H1 (cell line): ENCODE results near the gene UVSSA. TPM values are rescaled to one million over a fixed set of nuclear protein-coding genes. Genes with fewer than 3 reads are reported as not detected.

Experiments
- CTCF ChIA-PET: fragments of 300-600 bp; sonication (Branson Sonifier 250); formaldehyde crosslinking; loops from one replicate; lab custom pipeline; 2021; ENCODE audit not compliant: partially characterized antibody; lab: Charles Lee
- POLR2A ChIA-PET: fragments of 300-600 bp; sonication (Branson Sonifier 250); formaldehyde crosslinking; loops from one replicate; lab custom pipeline; 2021; ENCODE audit warnings: inconsistent platforms; ENCODE audit not compliant: partially characterized antibody; lab: Charles Lee
- DNase-seq, 2 experiments: peaks; one replicate each; pipeline versions ENCODE4 v3.0.0 to v3.0.0-alpha.2; 2010 to 2022; ENCODE audit warnings: low spot score in 2 of 2, low read depth in 1 of 2, mixed read lengths in 1 of 2
- FAIRE-seq: peaks from 2 replicates; lab custom pipeline; 2011; peaks lifted over from hg19 to GRCh38; lab: Jason Lieb, UNC
- H2AFZ ChIP-seq: 2 replicates; pipeline ENCODE4 v1.8.1; 2012; ENCODE audit warnings: low read length, inconsistent platforms
- H2AK5ac ChIP-seq: 2 replicates; pipeline ENCODE4 v1.6.1; 2013; ENCODE audit warnings: low read depth, low read length
- H2BK120ac ChIP-seq: replicated peaks from 2 replicates; pipeline ENCODE3; 2013; ENCODE audit warnings: low read depth, low read length, inconsistent platforms
- H2BK12ac ChIP-seq: 2 replicates; pipeline ENCODE4 v1.6.1; 2013; ENCODE audit warnings: low read depth, low read length
- H2BK15ac ChIP-seq: 2 replicates; pipeline ENCODE4 v1.6.1; 2013; ENCODE audit warnings: low read length
- H2BK20ac ChIP-seq: 2 replicates; pipeline ENCODE4 v1.6.1; 2013; ENCODE audit warnings: low read length
- H2BK5ac ChIP-seq: 2 replicates; pipeline ENCODE4 v1.6.1; 2013; ENCODE audit warnings: low read depth, low read length
- H3K14ac ChIP-seq: 2 replicates; pipeline ENCODE4 v1.6.1; 2013; ENCODE audit warnings: inconsistent platforms; ENCODE audit not compliant: insufficient read length
- H3K18ac ChIP-seq: 2 replicates; pipeline ENCODE4 v1.6.1; 2013; ENCODE audit warnings: low read length; ENCODE audit errors: extremely low read depth
- H3K23ac ChIP-seq: 2 replicates; pipeline ENCODE4 v1.6.1; 2013; ENCODE audit warnings: inconsistent platforms; ENCODE audit not compliant: insufficient read length
- H3K23me2 ChIP-seq: 2 replicates; pipeline ENCODE4 v1.6.1; 2013; ENCODE audit warnings: low read depth, low read length
- H3K27ac ChIP-seq: 2 replicates; pipeline ENCODE4 v1.6.1; 2011; ENCODE audit warnings: low read depth, low read length, inconsistent platforms
- H3K27me3 ChIP-seq, 4 experiments: replicated peaks in 1 of 4; 1 replicate in 1 of 4; 2 replicates in 3 of 4; pipeline versions ENCODE4 v1.6.1 to v1.8.1; 2011 to 2013; ENCODE audit warnings: low read length in 3 of 4, mild to moderate bottlenecking in 3 of 4, inconsistent platforms in 2 of 4, mixed read lengths in 2 of 4, moderate library complexity in 1 of 4; ENCODE audit not compliant: control insufficient read depth in 3 of 4, insufficient read depth in 3 of 4; ENCODE audit errors: extremely low read depth in 1 of 4
- H3K36me3 ChIP-seq, 4 experiments: 2 replicates each; pipeline versions ENCODE4 v1.6.1 to v1.8.1; 2011 to 2013; ENCODE audit warnings: mild to moderate bottlenecking in 4 of 4, low read length in 3 of 4, moderate library complexity in 2 of 4, control low read depth in 1 of 4, inconsistent platforms in 1 of 4; ENCODE audit not compliant: insufficient read depth in 4 of 4, control insufficient read depth in 2 of 4
- H3K4ac ChIP-seq: replicated peaks from 2 replicates; pipeline ENCODE3; 2013; ENCODE audit warnings: low read length, low read depth, mixed read lengths, inconsistent platforms; ENCODE audit not compliant: insufficient read length
- H3K4me1 ChIP-seq, 4 experiments: replicated peaks in 1 of 4; 1 replicate in 1 of 4; 2 replicates in 3 of 4; pipeline versions ENCODE4 v1.6.1 to v1.8.1; 2011 to 2013; ENCODE audit warnings: low read length in 3 of 4, inconsistent platforms in 2 of 4, mixed read lengths in 1 of 4; ENCODE audit not compliant: insufficient read depth in 4 of 4, control insufficient read depth in 3 of 4
- H3K4me2 ChIP-seq, 2 experiments: 2 replicates each; pipeline versions ENCODE4 v1.6.1 to v1.8.1; 2011 to 2013; ENCODE audit warnings: low read depth in 2 of 2, low read length in 2 of 2, control low read depth in 1 of 2, inconsistent platforms in 1 of 2, mild to moderate bottlenecking in 1 of 2; ENCODE audit not compliant: insufficient read depth in 1 of 2
- H3K4me3 ChIP-seq, 4 experiments: fragments of 200-600, 300-600 bp in 1 of 4; sonication (generic), shearing (Covaris generic), sonication (Bioruptor Twin) in 1 of 4; 2 replicates each; pipeline versions ENCODE4 v1.5.1 to v1.8.1; 2011 to 2016; ENCODE audit warnings: low read length in 4 of 4, low read depth in 3 of 4, control low read depth in 2 of 4, inconsistent platforms in 2 of 4, mild to moderate bottlenecking in 2 of 4, mixed read lengths in 1 of 4, moderate library complexity in 1 of 4; ENCODE audit not compliant: insufficient read depth in 2 of 4; ENCODE audit errors: extremely low read depth in 1 of 4
- H3K56ac ChIP-seq: replicated peaks from 2 replicates; pipeline ENCODE3; 2013; ENCODE audit warnings: low read depth, mild to moderate bottlenecking, mixed read lengths, low read length, inconsistent platforms; ENCODE audit not compliant: insufficient read length
- H3K79me1 ChIP-seq: 2 replicates; pipeline ENCODE4 v1.6.1; 2013; ENCODE audit warnings: low read depth, low read length, control low read depth
- H3K79me2 ChIP-seq, 2 experiments: 2 replicates each; pipeline versions ENCODE4 v1.6.1 to v1.8.1; 2012 to 2013; ENCODE audit warnings: low read length in 2 of 2, mild to moderate bottlenecking in 2 of 2, inconsistent platforms in 1 of 2; ENCODE audit not compliant: insufficient read depth in 2 of 2, control insufficient read depth in 1 of 2
- H3K9ac ChIP-seq, 4 experiments: replicated peaks in 1 of 4; 1 replicate in 1 of 4; 2 replicates in 3 of 4; pipeline versions ENCODE4 v1.6.1 to v1.8.1; 2011 to 2013; ENCODE audit warnings: low read depth in 3 of 4, low read length in 3 of 4, control low read depth in 2 of 4, mild to moderate bottlenecking in 2 of 4, moderate library complexity in 2 of 4, inconsistent platforms in 1 of 4; ENCODE audit errors: extremely low read depth in 1 of 4
- H3K9me3 ChIP-seq, 2 experiments: 2 replicates each; pipeline versions ENCODE4 v1.6.1 to v1.8.1; 2012 to 2013; ENCODE audit warnings: mild to moderate bottlenecking in 2 of 2, moderate library complexity in 2 of 2, control low read depth in 1 of 2, inconsistent platforms in 1 of 2, low read depth in 1 of 2, low read length in 1 of 2, mixed read lengths in 1 of 2; ENCODE audit not compliant: insufficient read depth in 2 of 2
- H4K20me1 ChIP-seq, 2 experiments: replicated peaks in 1 of 2; 2 replicates each; pipeline versions ENCODE3 to v1.8.1; 2011 to 2013; ENCODE audit warnings: inconsistent platforms in 2 of 2, low read length in 2 of 2, mild to moderate bottlenecking in 1 of 2; ENCODE audit not compliant: insufficient read depth in 2 of 2, control insufficient read depth in 1 of 2
- H4K5ac ChIP-seq: 2 replicates; pipeline ENCODE4 v1.6.1; 2013; ENCODE audit warnings: low read length, low read depth, mixed read lengths, inconsistent platforms; ENCODE audit not compliant: insufficient read length
- H4K8ac ChIP-seq: 2 replicates; pipeline ENCODE4 v1.8.0; 2013; ENCODE audit warnings: mild to moderate bottlenecking, moderate library complexity, low read length, inconsistent platforms; ENCODE audit not compliant: insufficient read depth; ENCODE audit errors: extremely low read depth
- H4K91ac ChIP-seq: replicated peaks from 2 replicates; pipeline ENCODE3; 2013; ENCODE audit warnings: low read length, mixed read lengths, inconsistent platforms; ENCODE audit not compliant: insufficient read length
- CREB1 ChIP-seq: IDR thresholded peaks from 2 replicates; pipeline ENCODE4 v1.6.1; 2012; ENCODE audit warnings: inconsistent platforms
- FOSL1 ChIP-seq: IDR thresholded peaks from 2 replicates; pipeline ENCODE4 v1.6.1; 2011; ENCODE audit warnings: mild to moderate bottlenecking, low read depth, low read length, moderate library complexity; ENCODE audit not compliant: insufficient read depth
- HDAC2 ChIP-seq, 2 experiments: fragments of 300-600 bp in 1 of 2; sonication (generic) in 1 of 2; IDR thresholded peaks; 2 replicates each; pipeline ENCODE4 v1.6.1; 2011 to 2012; ENCODE audit warnings: low read depth in 2 of 2, low read length in 2 of 2, mild to moderate bottlenecking in 2 of 2, moderate library complexity in 2 of 2, borderline replicate concordance in 1 of 2, inconsistent platforms in 1 of 2
- JUN ChIP-seq: IDR thresholded peaks from 2 replicates; pipeline ENCODE4 v1.6.1; 2011; ENCODE audit warnings: low read depth, mild to moderate bottlenecking, improper control_type of control experiment, low read length
- NRF1 ChIP-seq: IDR thresholded peaks from 2 replicates; pipeline ENCODE4 v1.6.1; 2011; ENCODE audit warnings: mild to moderate bottlenecking, low read depth, low read length, improper control_type of control experiment
- RBBP5 ChIP-seq: IDR thresholded peaks from 2 replicates; pipeline ENCODE4 v1.7.1; 2012; ENCODE audit warnings: low read depth, mild to moderate bottlenecking, inconsistent platforms, low read length, moderate library complexity, borderline replicate concordance
- RNF2 ChIP-seq: fragments of 200-900, 300-1000 bp; sonication (generic); IDR thresholded peaks from 2 replicates; pipeline ENCODE4 v1.7.1; 2016; ENCODE audit warnings: borderline replicate concordance, low read depth, mild to moderate bottlenecking, antibody characterized with exemption, low read length; ENCODE audit not compliant: poor library complexity, severe bottlenecking; ENCODE audit errors: missing control alignments
- SP1 ChIP-seq: IDR thresholded peaks from 2 replicates; pipeline ENCODE4 v1.6.1; 2011; ENCODE audit warnings: low read depth, low read length
- SP2 ChIP-seq: IDR thresholded peaks from 2 replicates; pipeline ENCODE4 v1.6.1; 2012; ENCODE audit warnings: mild to moderate bottlenecking, low read length, inconsistent platforms
- SP4 ChIP-seq: IDR thresholded peaks from 2 replicates; pipeline ENCODE4 v1.6.1; 2012; ENCODE audit warnings: low read length, inconsistent platforms
- TAF7 ChIP-seq: optimal IDR thresholded peaks from 2 replicates; pipeline ENCODE3; 2011; ENCODE audit warnings: low read depth, mild to moderate bottlenecking, inconsistent platforms, low read length, moderate library complexity, borderline replicate concordance
- WGBS, 2 experiments: shearing (Covaris generic) in 1 of 2; methylation state at CpG; one replicate each; pipeline versions ENCODE4 v1.1.6 to v1.1.7; 2013 to 2015; ENCODE audit warnings: low lambda C conversion rate in 2 of 2, mixed read lengths in 2 of 2, inconsistent platforms in 1 of 2, low coverage in 1 of 2, missing lambda C conversion rate in 1 of 2; ENCODE audit not compliant: insufficient replicate concordance in 2 of 2, insufficient coverage in 1 of 2, insufficient read length in 1 of 2; ENCODE audit errors: extremely low coverage in 1 of 2, missing lambda C conversion rate in 1 of 2; 5-methylcytosine and 5-hydroxymethylcytosine counted together
- polyA plus RNA-seq, 7 experiments: library from polyadenylated mRNA; depleted of rRNA in 3 of 7; stranded (reverse) in 5 of 7; unstranded in 2 of 7; fragments of >200 nt in 5 of 7; fragments of 200-250 nt in 2 of 7; gene quantifications; 1 replicate in 5 of 7; 2 replicates in 1 of 7; 4 replicates in 1 of 7; pipeline versions ENCODE4 v1.2.1 to v1.2.3, GENCODE V29; 2011 to 2013; ENCODE audit warnings: missing spikeins in 2 of 7, mixed read lengths in 2 of 7
- total RNA-seq: library from RNA; stranded (reverse); fragmentation: NEBNext Ultra II Directional; extraction: Animal tissue kit (Norgen Biotek cat#: 25700); gene quantifications from 2 replicates; pipeline ENCODE4 v1.2.1, GENCODE V29; 2021

UVSSA gene
- total and polyA plus RNA-seq, 2 of the 8 experiments (the other 6 are each of a cell fraction or from before 2014, with no cell fraction given): 14.5 to 19.4 TPM

DNA sequence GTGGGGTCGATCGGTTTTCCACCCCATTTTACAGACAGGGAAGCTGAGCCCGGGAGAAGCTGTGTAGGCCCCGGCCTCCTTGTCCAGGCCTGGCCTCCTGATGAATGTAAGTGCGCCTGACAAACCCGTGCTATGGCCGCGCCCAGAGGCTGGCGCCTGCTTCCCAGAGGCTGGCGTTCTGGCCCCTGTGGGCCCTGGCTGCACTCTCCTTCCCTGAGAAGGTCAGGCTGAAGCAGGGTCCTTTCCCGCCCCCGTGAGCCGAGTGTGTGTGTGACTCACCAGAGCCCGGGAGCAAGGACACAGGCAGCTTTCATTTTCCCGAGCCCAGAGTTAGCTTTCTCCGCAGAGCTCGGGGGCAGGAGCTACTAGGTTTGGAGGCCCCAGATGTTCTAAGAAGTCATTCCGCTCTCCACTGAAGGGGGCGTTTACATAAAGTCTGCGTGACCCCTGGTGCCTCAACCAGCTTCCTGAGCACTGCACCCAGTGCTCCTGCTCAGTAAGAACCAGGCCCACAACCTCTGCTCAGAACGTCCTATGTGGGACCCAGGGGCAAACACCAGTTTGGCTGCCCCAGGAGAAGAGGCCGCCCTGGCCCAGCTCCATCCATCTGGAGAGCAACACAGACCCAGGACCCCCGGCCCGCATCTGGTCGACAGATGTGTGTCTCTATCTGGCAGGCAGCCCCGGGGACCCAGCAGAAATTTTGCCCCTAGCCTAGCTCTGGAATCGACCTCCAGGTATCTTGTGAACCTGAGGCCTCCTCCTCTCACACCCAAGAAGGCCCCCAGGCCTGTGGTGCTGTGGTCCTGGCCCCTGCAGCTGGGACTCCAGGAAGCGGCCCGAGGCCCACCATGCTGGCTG is 13.6 kb downstream of the UVSSA start:
- no peak overlapping the region for H2BK15ac ChIP-seq
- POLR2A ChIA-PET: interaction anchor here (0.7 kb wide), 1 partner anchor 10 kb away, joined by 4 read pairs; no protein-coding TSS in a partner anchor
- FAIRE-seq (no peak), DNase-seq (no peak)
- H4K8ac ChIP-seq: peak overlapping the region; percentile 4; the same call in 1 of the 2 replicates
- no peak overlapping the region for H3K56ac ChIP-seq
- no peak overlapping the region for H2BK120ac ChIP-seq
- peaks cover 0 to 13% (median 0%) of the 10 kb centered on the region in 4 experiments; a peak in 2 of 8 replicates for H3K36me3 ChIP-seq
- no peak overlapping the region for H3K4me2 ChIP-seq
- H3K4ac ChIP-seq: no peak overlapping the region
- H2AK5ac ChIP-seq: no peak overlapping the region
- no peaks in the 10 kb centered on the region; the same call in 1 of the 2 replicates for H3K79me1 ChIP-seq
- CTCF ChIA-PET: interaction anchor here (0.5 to 2.5 kb wide), 9 partner anchors 8 to 188 kb away, joined by 3 to 10 read pairs (median 3); no protein-coding TSS in a partner anchor
- no peaks in the 10 kb centered on the region for H3K27me3 ChIP-seq
- H3K9ac ChIP-seq: no peak overlapping the region
- no peak overlapping the region for H3K18ac ChIP-seq
- no peak overlapping the region for H3K14ac ChIP-seq
- H4K5ac ChIP-seq: no peak overlapping the region
- H2AFZ ChIP-seq: no peak overlapping the region
- no peaks in the 10 kb centered on the region for H3K79me2 ChIP-seq
- no peaks in the 10 kb centered on the region for H3K9me3 ChIP-seq
- no peak overlapping the region for H3K4me3 ChIP-seq
- no peak overlapping the region for H2BK5ac ChIP-seq
- no peak overlapping the region for H2BK12ac ChIP-seq
- 89% methylated on average over 25 of the region's 29 CpGs; no CpG with 5 or more reads in 1 of the 2 experiments for WGBS, 2 experiments
- no peak overlapping the region for H3K27ac ChIP-seq
- no peak overlapping the region for H4K91ac ChIP-seq
- H3K4me1 ChIP-seq: no peaks in the 10 kb centered on the region; a peak in 1 of 7 replicates
- H2BK20ac ChIP-seq: no peak overlapping the region
- no peak overlapping the region for H3K23ac ChIP-seq
- no peaks in the 10 kb centered on the region for H3K23me2 ChIP-seq
- no peak for TF ChIP-seq JUN
- TF ChIP-seq RBBP5: no peak
- no peak for TF ChIP-seq RNF2
- TF ChIP-seq SP2: no peak
- TF ChIP-seq TAF7: no peak
- no peak for TF ChIP-seq HDAC2 (IDR thresholded peaks at IDR 0.05; ENCODE audit: borderline replicate concordance in 1 of 2, low read depth in 2 of 2, low read length in 2 of 2)
- TF ChIP-seq NRF1: no peak
- TF ChIP-seq SP4: no peak
- TF ChIP-seq SP1: no peak
- no peak for TF ChIP-seq FOSL1
- no peak for TF ChIP-seq CREB1
- H4K20me1 ChIP-seq: peaks cover 3 to 19% of the 10 kb centered on the region in 2 experiments
